Posterior vena cava (tissue), 2 donors: Measurements from ENCODE around the gene VWA1. TPM values are rescaled to one million over a fixed set of nuclear protein-coding genes. Genes with fewer than 3 reads are reported as not detected.
"Not testable (repeated sequence)": the region's sequence is repeated elsewhere in the genome, so short reads cannot be mapped to it uniquely, and the experiment has no call there.

Source experiments
- DNase-seq: peaks from one replicate; pipeline ENCODE4 v3.0.0-alpha.2; 2020; ENCODE audit warnings: low spot score
- intact Hi-C, 2 donors: fragments of 100-400 bp; cut with DNase I; formaldehyde crosslinking; loops; one replicate each; pipeline versions ENCODE4 v1.14.1 to v1.14.2; 2022 to 2023
- total RNA-seq, 2 donors: library from RNA; stranded (reverse); fragmentation: NEBNext Ultra II Directional; extraction: Animal tissue kit (Norgen Biotek cat#: 25700); gene quantifications; one replicate each; pipeline ENCODE4 v1.2.1, GENCODE V29; 2021
- donor health status: DM: yes; HTN: yes; CAD: no.
- donor health status: DM: yes; HTN: yes; CAD: no.

Gene VWA1
- total RNA-seq, 2 donors from 2014 or later: 59.8 to 67.7 TPM

- intact Hi-C loops: no loop called here
- DNase-seq: no peak
These were observed 14.2 kb upstream of the VWA1 start, which contains the start of gene ANKRD65 for GRCh38 chr1:1421147-1421906. Gene ANKRD65, minus strand, starts transcription at chr1:1421276. Its CDS starts 271 bp downstream, at chr1:1421005.

DNA sequence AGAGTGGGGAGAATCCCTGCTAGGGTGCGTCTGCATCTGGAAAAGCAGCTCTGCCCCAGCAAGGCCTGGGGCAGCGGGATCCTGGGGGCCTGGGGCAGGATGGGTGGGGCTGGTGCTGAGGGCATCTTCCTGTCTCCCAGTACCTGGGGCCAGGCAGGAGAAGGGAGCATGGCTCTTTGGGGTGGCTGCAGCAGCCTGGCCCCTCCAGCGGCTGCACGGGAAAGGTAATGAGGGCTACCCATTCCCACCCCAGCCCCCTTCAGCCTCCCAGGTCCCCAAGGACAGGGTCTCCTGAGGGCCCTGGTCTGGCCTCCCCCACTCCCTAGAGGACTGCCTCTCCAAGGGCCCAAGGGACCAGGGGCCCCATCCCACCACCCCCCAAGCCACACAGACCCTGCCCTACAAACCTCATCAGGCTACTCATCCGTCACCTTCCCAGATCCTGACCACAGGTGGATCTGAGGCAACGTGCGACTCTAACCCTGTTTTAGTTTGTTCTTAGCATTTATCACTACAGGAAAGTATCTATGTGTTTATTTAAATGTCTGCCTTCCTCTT lies 13.5 kb upstream of the VWA1 start:
- intact Hi-C loops: no loop called here

GRCh38 chr1:1422465-1423244 lies 12.8 kb upstream of the VWA1 start:
- no peak for DNase-seq
- intact Hi-C loops: no loop called here

More for the DNA sequence above, 13.5 kb upstream of the VWA1 start:
- no peak for DNase-seq

- DNase-seq: no peak
- intact Hi-C loops: no loop called here
These were observed 12.3 kb upstream of the VWA1 start for GRCh38 chr1:1423245-1423597.

- intact Hi-C loops: no loop called here
- DNase-seq: no peak
These were observed 10.8 kb upstream of the VWA1 start for GRCh38 chr1:1424707-1425106.

DNA sequence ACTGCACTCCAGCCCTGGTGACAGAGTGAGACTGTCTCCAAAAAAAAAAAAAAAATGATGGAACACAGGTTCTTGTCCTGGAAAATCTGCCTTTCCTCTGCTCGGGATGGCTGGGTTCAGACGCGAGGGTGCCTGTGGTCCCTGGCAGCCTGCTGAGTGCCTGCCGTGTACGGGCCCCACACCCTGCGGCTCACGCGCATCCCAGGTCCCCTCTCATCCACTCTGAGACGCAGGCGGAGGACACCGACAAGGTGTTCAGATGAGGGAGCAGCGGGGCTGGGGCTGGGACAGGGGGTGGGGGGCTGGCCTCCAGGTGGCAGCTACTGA lies 10.1 kb upstream of the VWA1 start:
- intact Hi-C loops: no loop called here
- DNase-seq: no peak

GRCh38 chr1:1425753-1426495 lies 9.6 kb upstream of the VWA1 start:
- DNase-seq: no peak
- intact Hi-C loops: no loop called here

DNA sequence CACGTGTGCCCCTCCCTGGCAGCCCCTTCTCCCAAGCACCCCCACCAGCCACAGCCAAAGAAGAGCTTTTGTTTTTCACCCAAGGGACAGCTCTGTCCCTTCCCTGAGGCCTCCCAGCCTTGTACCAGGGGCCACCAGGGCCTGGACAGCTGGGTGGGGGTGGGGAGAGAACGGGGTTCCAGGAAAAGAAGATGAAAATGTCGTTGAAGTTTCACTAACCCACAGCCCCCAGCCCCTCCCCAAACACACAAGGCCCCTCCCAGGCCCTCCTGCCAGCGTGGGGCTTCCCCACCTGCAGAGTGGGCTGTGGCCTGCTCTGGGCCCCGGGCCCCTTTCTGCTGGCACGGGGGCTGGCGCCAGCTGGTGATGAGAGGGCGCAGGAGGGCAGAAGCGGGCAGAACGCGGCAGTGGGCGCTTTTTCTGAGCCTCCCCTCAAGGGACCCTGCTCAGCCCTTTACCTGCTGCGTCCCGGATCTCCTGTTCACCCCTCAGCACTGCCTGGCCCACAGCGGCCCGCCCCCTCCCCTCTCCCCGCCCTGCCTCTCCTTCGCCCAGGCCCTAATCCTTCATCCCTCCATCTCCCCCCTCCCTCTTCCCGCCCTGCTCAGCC lies 8.9 kb upstream of the VWA1 start:
- intact Hi-C loops: no loop called here
- no peak for DNase-seq

- peak; percentile 80 for DNase-seq
- intact Hi-C loops: no loop called here
These were observed 8.2 kb upstream of the VWA1 start for GRCh38 chr1:1427106-1427819.

DNA sequence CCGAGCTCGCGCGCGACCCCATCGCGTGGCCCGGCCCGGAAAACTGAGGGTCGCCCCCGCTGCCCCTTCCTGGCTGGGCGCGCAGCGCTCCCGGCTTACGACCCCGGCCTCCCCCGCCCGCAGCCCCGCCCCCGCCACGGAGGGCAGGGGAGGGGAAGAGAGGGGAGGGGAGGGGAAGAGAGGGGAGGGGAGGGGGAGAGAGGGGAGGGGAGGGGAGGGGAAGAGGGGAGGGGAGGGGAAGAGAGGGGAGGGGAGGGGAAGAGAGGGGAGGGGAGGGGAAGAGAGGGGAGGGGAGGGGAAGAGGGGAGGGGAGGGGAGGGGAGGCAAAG lies 7.7 kb upstream of the VWA1 start:
- DNase-seq: no peak
- intact Hi-C loops: no loop called here

GRCh38 chr1:1428174-1428573 lies 7.3 kb upstream of the VWA1 start:
- DNase-seq: no peak
- intact Hi-C loops: no loop called here

GRCh38 chr1:1428967-1429366 lies 6.5 kb upstream of the VWA1 start:
- DNase-seq, intact Hi-C loops: not testable (repeated sequence)

GRCh38 chr1:1429671-1430073 lies 5.8 kb upstream of the VWA1 start:
- no peak for DNase-seq

GRCh38 chr1:1430114-1430982 lies 5.1 kb upstream of the VWA1 start:
- DNase-seq: peak; percentile 91
- intact Hi-C loops: no loop called here

More at GRCh38 chr1:1429671-1430073, 5.8 kb upstream of the VWA1 start:
- intact Hi-C loops: no loop called here

GRCh38 chr1:1430992-1431844 lies 4.3 kb upstream of the VWA1 start:
- no peak for DNase-seq
- intact Hi-C loops: no loop called here

GRCh38 chr1:1431845-1432273 lies 3.6 kb upstream of the VWA1 start:
- intact Hi-C loops: no loop called here
- peak; percentile 84 for DNase-seq

- intact Hi-C loops: no loop called here
- no peak for DNase-seq
These were observed 3.1 kb upstream of the VWA1 start for GRCh38 chr1:1432274-1432950.
